GM18502 (cell line): ENCODE measurements around the gene RIPK1.
"Not testable (repeated sequence)": the region's sequence is repeated elsewhere in the genome, so short reads cannot be mapped to it uniquely, and the experiment has no call there.

Experiments used
- ATAC-seq: cut with Tn5 transposase; IDR thresholded peaks from one replicate; pipeline ENCODE4 v1.9.1; 2021; ENCODE audit warnings: mild to moderate bottlenecking; ENCODE audit not compliant: unreplicated experiment, poor library complexity

The RIPK1 gene

GRCh38 chr6:3078952-3079351 is 10.7 kb downstream of the RIPK1 start:
- ATAC-seq: not testable (repeated sequence)

GRCh38 chr6:3079682-3080081 is 11.4 kb downstream of the RIPK1 start:
- ATAC-seq: no peak

- ATAC-seq: no peak
Measured at GRCh38 chr6:3081960-3082359, 13.7 kb downstream of the RIPK1 start.

- no peak for ATAC-seq
Measured at GRCh38 chr6:3085074-3085473, 16.8 kb downstream of the RIPK1 start.

- no peak for ATAC-seq
Measured at GRCh38 chr6:3086282-3086946, 18.1 kb downstream of the RIPK1 start.

GRCh38 chr6:3088446-3088845 is 20.2 kb downstream of the RIPK1 start:
- ATAC-seq: no peak

GRCh38 chr6:3088968-3089367 is 20.7 kb downstream of the RIPK1 start:
- ATAC-seq: no peak

- ATAC-seq: no peak
Measured at GRCh38 chr6:3090013-3090412, 21.7 kb downstream of the RIPK1 start.

GRCh38 chr6:3094815-3095214 is 26.5 kb downstream of the RIPK1 start:
- no peak for ATAC-seq

GRCh38 chr6:3102875-3103274 is 34.6 kb downstream of the RIPK1 start:
- ATAC-seq: no peak

- ATAC-seq: no peak
Measured at GRCh38 chr6:3108746-3109414, 40.6 kb downstream of the RIPK1 start.

- ATAC-seq: no peak
Measured at GRCh38 chr6:3109761-3110160, 41.5 kb downstream of the RIPK1 start.

- no peak for ATAC-seq
Measured at GRCh38 chr6:3114377-3114776, 46.1 kb downstream of the RIPK1 start.

GRCh38 chr6:3117912-3118352 is 49.6 kb downstream of the RIPK1 start:
- ATAC-seq: no peak

- peak; percentile 87 for ATAC-seq
Measured at GRCh38 chr6:3118353-3119039, 50.2 kb downstream of the RIPK1 start, which contains the start of gene BPHL. TSS of gene BPHL (plus strand) at chr6:3118711. CDS start at chr6:3118741, 30 bp downstream.

- ATAC-seq: peak; percentile 36
Measured at GRCh38 chr6:3119040-3119723, 50.9 kb downstream of the RIPK1 start.

GRCh38 chr6:3120765-3121089 is 52.4 kb downstream of the RIPK1 start:
- no peak for ATAC-seq

- no peak for ATAC-seq
Measured at GRCh38 chr6:3122823-3123182, 54.5 kb downstream of the RIPK1 start.

- no peak for ATAC-seq
Measured at GRCh38 chr6:3124667-3125066, 56.4 kb downstream of the RIPK1 start.

- ATAC-seq: no peak
Measured at GRCh38 chr6:3125815-3126214, 57.5 kb downstream of the RIPK1 start.
